Rectal smooth muscle tissue (tissue), 1 donor: Measurements from ENCODE around the gene TRPM6.

ENCODE experiments used
- H3K27ac ChIP-seq: one replicate; pipeline ENCODE4 v1.7.0; 2013; ENCODE audit warnings: low read depth, low read length, inconsistent platforms
- H3K27me3 ChIP-seq: one replicate; pipeline ENCODE4 v1.7.0; 2013; ENCODE audit warnings: low read length; ENCODE audit not compliant: control insufficient read depth, insufficient read depth
- H3K36me3 ChIP-seq: one replicate; pipeline ENCODE4 v1.7.0; 2013; ENCODE audit warnings: low read length; ENCODE audit not compliant: control insufficient read depth, insufficient read depth
- H3K4me1 ChIP-seq: one replicate; pipeline ENCODE4 v1.7.0; 2013; ENCODE audit warnings: low read length; ENCODE audit not compliant: control insufficient read depth, insufficient read depth
- H3K4me3 ChIP-seq: one replicate; pipeline ENCODE4 v1.7.0; 2013; ENCODE audit warnings: low read length
- H3K9ac ChIP-seq: one replicate; pipeline ENCODE4 v1.7.0; 2013; ENCODE audit warnings: low read length

TRPM6 gene

DNA sequence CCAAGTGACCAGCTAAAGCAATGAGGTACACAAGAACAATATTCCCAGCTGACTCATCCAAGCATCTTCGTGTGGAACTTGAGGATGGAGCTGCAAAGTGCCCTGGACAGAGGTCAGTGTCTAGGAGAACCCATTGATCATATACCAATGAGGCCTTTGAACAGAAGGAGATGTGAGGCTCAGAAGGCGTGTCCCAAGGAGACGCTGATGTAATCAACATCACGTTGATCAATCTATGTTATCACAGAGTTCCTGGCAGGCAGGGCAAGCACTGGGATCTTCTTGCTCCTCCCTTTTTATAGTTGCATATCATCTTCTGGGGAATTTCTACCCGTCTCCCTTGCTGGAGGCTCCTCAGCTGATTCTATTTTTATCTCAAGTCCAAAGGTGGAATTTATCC lies 163.4 kb downstream of the TRPM6 start:
- no peak overlapping the region for H3K27ac ChIP-seq
- no peak overlapping the region for H3K9ac ChIP-seq
- no peaks in the 10 kb centered on the region for H3K27me3 ChIP-seq
- H3K4me3 ChIP-seq: no peak overlapping the region
- H3K36me3 ChIP-seq: peaks cover 2% of the 10 kb centered on the region
- no peaks in the 10 kb centered on the region for H3K4me1 ChIP-seq

DNA sequence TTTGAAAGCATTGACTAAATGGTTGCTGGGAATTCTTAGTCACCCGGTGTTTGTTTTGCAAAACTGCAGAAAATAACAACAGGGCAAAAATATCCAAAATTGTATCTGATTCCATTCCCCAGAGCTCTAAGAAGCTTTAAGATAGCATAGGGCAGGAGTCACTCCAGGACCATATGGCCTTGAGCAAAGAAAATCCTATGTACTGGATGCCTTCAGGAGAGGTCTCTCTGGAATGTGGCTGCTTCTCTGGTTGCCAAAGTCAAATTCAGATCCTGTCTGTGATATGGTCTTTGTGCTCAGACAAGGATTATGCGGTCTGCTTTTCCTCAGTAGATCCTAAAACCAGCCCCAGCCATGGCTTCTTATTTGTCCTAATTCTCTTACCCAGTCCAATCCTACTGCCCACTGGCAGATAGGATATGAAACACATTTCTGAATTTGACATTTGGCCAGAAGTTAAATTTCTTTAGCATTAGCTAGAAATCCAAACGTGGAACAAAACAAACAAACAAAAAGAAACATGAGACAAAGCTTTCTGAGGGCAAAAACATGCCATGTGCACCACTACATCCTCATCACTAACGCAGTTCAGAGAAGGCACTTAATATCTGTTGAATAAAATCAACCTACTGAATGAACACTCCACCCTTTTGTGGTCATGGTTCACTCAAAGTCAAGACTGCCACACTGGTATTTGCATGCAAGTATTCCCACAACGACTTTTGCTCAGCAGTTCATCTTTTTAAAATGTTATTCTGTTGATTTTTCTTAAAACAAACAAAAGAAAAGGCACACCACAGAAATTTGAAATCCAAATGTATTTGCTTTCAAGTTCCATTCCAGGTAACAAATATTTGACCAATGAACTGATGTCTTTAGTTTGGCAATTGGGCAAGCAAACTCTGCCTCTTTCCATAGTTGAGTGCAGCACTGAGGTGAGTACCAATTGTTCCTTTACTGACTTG lies 165.7 kb downstream of the TRPM6 start:
- Histone ChIP-seq H3K9ac (no peak overlapping the region), H3K4me3 (no peak overlapping the region), H3K27ac (no peak overlapping the region), H3K27me3 (no peaks in the 10 kb centered on the region), H3K36me3 (peaks cover 2% of the 10 kb centered on the region), H3K4me1 (no peaks in the 10 kb centered on the region)

DNA sequence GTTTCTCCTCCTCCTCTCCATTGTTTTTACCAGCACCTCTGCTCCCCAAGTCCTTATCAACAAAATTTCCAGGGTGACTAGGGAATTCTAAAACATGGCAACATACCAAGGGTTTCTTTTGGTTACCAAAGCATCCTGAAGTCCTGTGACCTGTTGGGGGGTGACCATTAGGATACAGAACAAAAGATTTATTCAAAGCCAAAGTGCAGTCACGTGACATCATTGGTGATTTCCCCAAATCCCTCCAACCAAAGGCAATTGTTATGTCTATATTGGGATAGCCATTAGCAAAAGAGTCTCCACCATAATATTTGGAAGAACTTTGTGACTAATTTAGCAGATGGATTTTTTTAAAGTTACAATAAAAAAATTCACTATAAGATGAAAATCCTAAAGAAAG lies 168.4 kb downstream of the TRPM6 start:
- H3K9ac ChIP-seq: no peak overlapping the region
- no peak overlapping the region for H3K27ac ChIP-seq
- H3K4me3 ChIP-seq: no peak overlapping the region
- no peaks in the 10 kb centered on the region for H3K4me1 ChIP-seq
- no peaks in the 10 kb centered on the region for H3K27me3 ChIP-seq
- H3K36me3 ChIP-seq: no peaks in the 10 kb centered on the region

DNA sequence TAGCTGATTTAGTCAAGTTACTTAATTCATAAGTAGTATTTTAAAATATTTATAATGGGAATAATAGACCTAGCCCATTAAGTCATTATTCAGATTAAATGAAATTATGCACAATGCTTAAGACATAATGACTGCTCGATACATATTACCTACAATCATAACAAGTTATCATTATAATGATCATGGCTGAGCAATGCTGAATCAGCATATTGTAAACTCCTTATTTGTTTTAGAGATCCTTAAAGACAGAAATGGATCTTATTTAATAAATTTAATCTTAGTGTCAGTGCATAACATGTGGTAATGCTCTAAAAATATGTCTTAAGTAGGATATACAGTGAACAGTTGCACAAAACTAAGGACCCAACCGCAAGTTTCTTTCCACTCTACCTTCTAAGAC lies 169.0 kb downstream of the TRPM6 start:
- Histone ChIP-seq H3K27ac (no peak overlapping the region), H3K4me1 (no peaks in the 10 kb centered on the region), H3K36me3 (no peaks in the 10 kb centered on the region), H3K4me3 (no peak overlapping the region), H3K27me3 (no peaks in the 10 kb centered on the region), H3K9ac (no peak overlapping the region)

DNA sequence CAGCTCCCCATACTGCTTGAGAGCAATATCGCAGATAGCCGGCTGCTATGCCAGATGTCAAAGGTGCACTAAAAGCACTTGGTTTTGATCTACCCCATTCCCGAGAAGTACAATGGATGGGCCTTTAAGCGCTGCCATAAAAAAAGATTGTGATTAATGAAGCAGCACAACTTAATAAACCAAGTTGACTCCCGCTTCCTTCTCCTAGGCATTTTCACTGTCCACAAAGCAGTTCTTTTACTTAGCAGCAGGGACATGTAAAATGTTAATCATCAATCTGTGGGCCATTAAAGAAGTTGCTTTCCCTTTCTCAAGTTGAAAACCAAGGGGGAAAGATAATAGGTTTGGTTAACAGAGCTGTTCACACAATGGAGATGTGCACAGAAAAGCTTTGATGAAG lies 176.4 kb downstream of the TRPM6 start:
- peaks cover 2% of the 10 kb centered on the region for H3K27me3 ChIP-seq
- no peaks in the 10 kb centered on the region for H3K36me3 ChIP-seq
- no peak overlapping the region for H3K27ac ChIP-seq
- no peak overlapping the region for H3K9ac ChIP-seq
- H3K4me1 ChIP-seq: no peaks in the 10 kb centered on the region
- H3K4me3 ChIP-seq: no peak overlapping the region

DNA sequence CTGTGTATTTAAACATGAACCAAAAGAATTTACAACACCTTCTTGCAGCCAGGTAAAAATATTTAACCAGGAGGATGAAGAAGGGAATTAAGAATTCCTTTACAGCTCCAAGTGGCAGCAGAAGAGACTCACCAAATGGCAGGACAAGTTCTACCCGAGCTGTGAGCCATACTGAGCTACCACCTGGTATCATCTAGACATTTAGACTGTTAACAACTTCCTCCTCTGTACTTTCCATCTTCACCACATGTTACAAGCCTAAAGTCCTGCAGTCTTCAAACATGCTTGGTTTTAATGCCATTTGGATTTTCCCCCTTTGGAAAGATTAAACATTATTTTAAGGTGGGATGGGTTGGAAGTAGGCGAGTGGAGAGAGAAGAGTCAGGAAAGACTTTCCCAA lies 190.2 kb downstream of the TRPM6 start:
- H3K36me3 ChIP-seq: no peaks in the 10 kb centered on the region
- no peak overlapping the region for H3K4me3 ChIP-seq
- H3K27ac ChIP-seq: no peak overlapping the region
- H3K27me3 ChIP-seq: no peaks in the 10 kb centered on the region
- H3K4me1 ChIP-seq: no peaks in the 10 kb centered on the region
- no peak overlapping the region for H3K9ac ChIP-seq

DNA sequence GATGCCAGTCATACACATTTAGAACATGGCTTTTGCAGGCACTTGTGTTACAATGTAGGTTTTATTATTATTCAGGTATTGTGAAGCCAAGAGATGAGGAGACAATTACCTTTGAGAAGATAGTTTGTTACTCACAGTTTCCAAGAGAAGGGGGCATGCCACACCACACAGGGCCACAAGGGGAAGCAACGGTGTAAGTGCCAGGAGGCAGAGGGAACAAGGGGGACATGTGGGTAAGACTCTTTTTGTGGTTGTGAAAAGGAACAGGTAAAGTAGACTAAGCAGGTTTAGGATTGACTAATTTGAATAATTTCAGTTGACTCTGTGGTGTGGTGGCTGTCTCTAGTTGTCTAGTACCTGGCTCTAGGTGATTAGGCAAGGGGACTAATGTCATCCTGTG lies 191.2 kb downstream of the TRPM6 start:
- Histone ChIP-seq H3K4me1 (no peaks in the 10 kb centered on the region), H3K36me3 (no peaks in the 10 kb centered on the region), H3K27ac (no peak overlapping the region), H3K27me3 (no peaks in the 10 kb centered on the region), H3K9ac (no peak overlapping the region), H3K4me3 (no peak overlapping the region)

- H3K4me3 ChIP-seq: no peak overlapping the region
- H3K4me1 ChIP-seq: no peaks in the 10 kb centered on the region
- H3K27ac ChIP-seq: no peak overlapping the region
- H3K27me3 ChIP-seq: no peaks in the 10 kb centered on the region
- H3K36me3 ChIP-seq: no peaks in the 10 kb centered on the region
- H3K9ac ChIP-seq: no peak overlapping the region
Observed at GRCh38 chr9:74691058-74691457, 196.7 kb downstream of the TRPM6 start.

GRCh38 chr9:74683322-74683721 lies 204.4 kb downstream of the TRPM6 start:
- no peak overlapping the region for H3K4me3 ChIP-seq
- no peak overlapping the region for H3K27ac ChIP-seq
- H3K4me1 ChIP-seq: no peaks in the 10 kb centered on the region
- no peaks in the 10 kb centered on the region for H3K36me3 ChIP-seq
- no peak overlapping the region for H3K9ac ChIP-seq
- no peaks in the 10 kb centered on the region for H3K27me3 ChIP-seq

- no peak overlapping the region for H3K27ac ChIP-seq
- H3K27me3 ChIP-seq: no peaks in the 10 kb centered on the region
- H3K4me1 ChIP-seq: no peaks in the 10 kb centered on the region
- no peaks in the 10 kb centered on the region for H3K36me3 ChIP-seq
- no peak overlapping the region for H3K4me3 ChIP-seq
- H3K9ac ChIP-seq: no peak overlapping the region
Observed at GRCh38 chr9:74681906-74682305, 205.8 kb downstream of the TRPM6 start.

DNA sequence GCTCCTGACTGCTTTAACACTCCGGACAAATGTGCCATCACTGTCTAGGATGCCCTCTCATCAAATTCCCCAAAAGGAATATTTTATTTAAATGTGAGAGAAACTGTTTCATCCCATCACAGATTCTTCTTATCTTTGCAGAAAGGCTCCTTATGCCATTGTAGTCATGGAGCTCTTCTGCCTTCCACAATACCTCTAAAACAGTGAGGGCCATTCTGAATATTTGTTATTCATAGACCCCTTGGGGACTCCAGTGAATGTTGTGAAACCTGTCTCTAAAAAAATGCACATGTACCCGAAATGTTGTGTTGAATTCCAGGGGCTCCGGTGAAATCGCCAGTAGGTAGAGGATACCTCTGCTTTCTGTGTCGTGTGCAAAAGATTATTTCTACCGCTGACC lies 213.6 kb downstream of the TRPM6 start:
- Histone ChIP-seq H3K4me1 (no peaks in the 10 kb centered on the region), H3K27me3 (no peaks in the 10 kb centered on the region), H3K36me3 (no peaks in the 10 kb centered on the region), H3K4me3 (no peak overlapping the region), H3K9ac (no peak overlapping the region), H3K27ac (no peak overlapping the region)
